HCT116 (cell line): ENCODE results near the gene RNU2-63P. TPM values are rescaled to one million over a fixed set of nuclear protein-coding genes. Genes with fewer than 3 reads are reported as not detected.

ENCODE experiments used
- ATAC-seq: fragments of 200-7000 bp; cut with Tn5 transposase; 2 replicates; pipeline ENCODE4 v1.9.1; 2020; ENCODE audit warnings: mild to moderate bottlenecking, moderate library complexity
- BruUV-seq: library from RNA; stranded (reverse); fragments of 400-500 nt; replicated peaks from 2 replicates; lab custom pipeline; 2021; lab: Mats Ljungman, UMichigan
- CTCF ChIA-PET: fragments of 300-600 bp; sonication (Branson Sonifier 250); formaldehyde crosslinking; loops from one replicate; lab custom pipeline; 2021; ENCODE audit warnings: antibody characterized with exemption; lab: Charles Lee
- POLR2A ChIA-PET: fragments of 300-600, 350-600 bp; sonication (Branson Sonifier 250); formaldehyde crosslinking; loops from one replicate; lab custom pipeline; 2021; ENCODE audit warnings: antibody characterized with exemption; lab: Charles Lee
- RAD21 ChIA-PET, 2 experiments: fragments of 300-600 bp; sonication (Branson Sonifier 250); formaldehyde crosslinking; loops; one replicate each; lab custom pipeline; 2023; ENCODE audit warnings: low total read pairs in 2 of 2; ENCODE audit not compliant: uncharacterized antibody in 2 of 2, unreplicated experiment in 2 of 2, low non-redundant PET in 1 of 2; lab: Charles Lee
- DNase-seq: peaks from one replicate; pipeline ENCODE4 v3.0.0-alpha.2; 2010; ENCODE audit warnings: low read depth, low spot score
- H2AFZ ChIP-seq: fragments of 200-600 bp; shearing (Covaris generic), sonication (generic); 2 replicates; pipeline ENCODE4 v1.6.1; 2017; ENCODE audit warnings: low read depth, mixed run types, mixed read lengths, antibody characterized with exemption, low read length; ENCODE audit not compliant: poor library complexity, severe bottlenecking
- H3K27ac ChIP-seq: 2 replicates; pipeline ENCODE4 v1.5.1; 2012; ENCODE audit warnings: low read depth, low read length
- H3K27me3 ChIP-seq: fragments of 200-600 bp; sonication (generic); 2 replicates; pipeline ENCODE4 v1.6.1; 2016; ENCODE audit warnings: mixed run types, low read length, mixed read lengths; ENCODE audit not compliant: insufficient read depth
- H3K36me3 ChIP-seq, 2 experiments: fragments of 200-500 bp in 1 of 2; fragments of 200-600 bp in 1 of 2; sonication (Bioruptor generic) in 1 of 2; sonication (generic) in 1 of 2; 2 replicates each; pipeline versions ENCODE4 v1.5.1 to v1.6.1; 2014 to 2016; ENCODE audit warnings: low read length in 2 of 2, inconsistent platforms in 1 of 2, mixed read lengths in 1 of 2, mixed run types in 1 of 2; ENCODE audit not compliant: insufficient read depth in 2 of 2, control insufficient read depth in 1 of 2
- H3K4me1 ChIP-seq, 2 experiments: fragments of 200-600 bp in 1 of 2; sonication (generic) in 1 of 2; 2 replicates each; pipeline versions ENCODE4 v1.5.1 to v1.6.1; 2012 to 2017; ENCODE audit warnings: low read length in 2 of 2, inconsistent platforms in 1 of 2, mild to moderate bottlenecking in 1 of 2, mixed read lengths in 1 of 2, mixed run types in 1 of 2, moderate library complexity in 1 of 2; ENCODE audit not compliant: insufficient read depth in 2 of 2, control insufficient read depth in 1 of 2
- H3K4me2 ChIP-seq: fragments of 200-600 bp; sonication (generic); 2 replicates; pipeline ENCODE4 v1.6.1; 2017; ENCODE audit warnings: mixed run types, low read length, mixed read lengths
- H3K4me3 ChIP-seq, 2 experiments: fragments of 200-600 bp in 1 of 2; sonication (generic) in 1 of 2; replicated peaks in 1 of 2; 2 replicates each; pipeline ENCODE4 v1.5.1; 2011 to 2016; ENCODE audit warnings: low read length in 2 of 2, control low read depth in 1 of 2, low read depth in 1 of 2, mild to moderate bottlenecking in 1 of 2, mixed read lengths in 1 of 2, mixed run types in 1 of 2
- H3K79me2 ChIP-seq: fragments of 200-600 bp; sonication (generic); 2 replicates; pipeline ENCODE4 v1.6.1; 2017; ENCODE audit warnings: mild to moderate bottlenecking, mixed run types, low read length, moderate library complexity, mixed read lengths; ENCODE audit not compliant: insufficient read depth
- H3K9ac ChIP-seq: fragments of 200-600 bp; sonication (generic); 2 replicates; pipeline ENCODE4 v1.6.1; 2016; ENCODE audit warnings: low read length, mixed read lengths
- H3K9me2 ChIP-seq: fragments of 200-600 bp; sonication (generic), shearing (Covaris generic); 2 replicates; pipeline ENCODE4 v1.6.1; 2017; ENCODE audit warnings: mixed run types, mild to moderate bottlenecking, moderate library complexity; ENCODE audit not compliant: insufficient read depth
- H3K9me3 ChIP-seq, 2 experiments: fragments of 200-500 bp in 1 of 2; fragments of 200-600 bp in 1 of 2; sonication (Bioruptor generic) in 1 of 2; sonication (generic) in 1 of 2; 2 replicates each; pipeline ENCODE4 v1.6.1; 2014 to 2017; ENCODE audit warnings: low read length in 2 of 2, mixed read lengths in 2 of 2, inconsistent platforms in 1 of 2, low read depth in 1 of 2, mild to moderate bottlenecking in 1 of 2, mixed run types in 1 of 2, moderate library complexity in 1 of 2; ENCODE audit not compliant: control insufficient read depth in 1 of 2, insufficient read depth in 1 of 2
- H4K20me1 ChIP-seq: fragments of 200-600 bp; sonication (generic), shearing (Covaris generic); 2 replicates; pipeline ENCODE4 v1.6.1; 2017; ENCODE audit warnings: mixed run types, mild to moderate bottlenecking, moderate library complexity; ENCODE audit not compliant: insufficient read depth
- CBX3 ChIP-seq: IDR thresholded peaks from 2 replicates; pipeline ENCODE4 v1.6.1; 2012; ENCODE audit warnings: low read depth
- CEBPB ChIP-seq: IDR thresholded peaks from 2 replicates; pipeline ENCODE4 v1.6.1; 2012; ENCODE audit warnings: low read depth
- EGR1 ChIP-seq: IDR thresholded peaks from 2 replicates; pipeline ENCODE4 v1.6.1; 2012; ENCODE audit warnings: low read depth
- ELF1 ChIP-seq: IDR thresholded peaks from 2 replicates; pipeline ENCODE4 v1.6.1; 2012; ENCODE audit warnings: low read depth, borderline replicate concordance
- EZH2 ChIP-seq: fragments of 200-600 bp; sonication (generic); IDR thresholded peaks from 2 replicates; pipeline ENCODE4 v1.6.1; 2017; ENCODE audit warnings: antibody characterized with exemption, mixed run types
- EZH2phosphoT487 ChIP-seq: fragments of 200-600 bp; IDR thresholded peaks from 2 replicates; pipeline ENCODE4 v1.6.1; 2018; ENCODE audit warnings: antibody characterized with exemption, borderline replicate concordance
- JUND ChIP-seq: IDR thresholded peaks from 2 replicates; pipeline ENCODE4 v1.6.1; 2012
- MAX ChIP-seq: IDR thresholded peaks from 2 replicates; pipeline ENCODE4 v1.6.1; 2012
- POLR2A ChIP-seq: IDR thresholded peaks from 2 replicates; pipeline ENCODE4 v1.7.0; 2011; ENCODE audit warnings: borderline replicate concordance; ENCODE audit not compliant: insufficient read depth, insufficient read length; ENCODE audit errors: extremely low read depth
- RAD21 ChIP-seq: IDR thresholded peaks from 2 replicates; pipeline ENCODE4 v1.6.1; 2012; ENCODE audit warnings: low read depth, mild to moderate bottlenecking
- SIN3A ChIP-seq: IDR thresholded peaks from 2 replicates; pipeline ENCODE4 v1.6.1; 2012; ENCODE audit warnings: low read depth
- SP1 ChIP-seq: IDR thresholded peaks from 2 replicates; pipeline ENCODE4 v1.6.1; 2012; ENCODE audit warnings: low read depth
- SRF ChIP-seq: IDR thresholded peaks from 2 replicates; pipeline ENCODE4 v1.6.1; 2012; ENCODE audit warnings: low read depth
- TCF7L2 ChIP-seq: IDR thresholded peaks from 2 replicates; pipeline ENCODE4 v1.7.0; 2011; ENCODE audit warnings: borderline replicate concordance, inconsistent platforms; ENCODE audit not compliant: insufficient read depth, insufficient read length; ENCODE audit errors: extremely low read depth
- YY1 ChIP-seq: IDR thresholded peaks from 2 replicates; pipeline ENCODE4 v1.6.1; 2011; ENCODE audit warnings: low read length, low read depth, moderate library complexity, mild to moderate bottlenecking; ENCODE audit not compliant: insufficient replicate concordance; ENCODE audit errors: extremely low read depth
- ZNF274 ChIP-seq: fragments of 200-500 bp; sonication (Bioruptor generic); IDR thresholded peaks from 2 replicates; pipeline ENCODE4 v1.6.1; 2014; ENCODE audit warnings: mild to moderate bottlenecking, low read depth, low read length, inconsistent platforms
- intact Hi-C: fragments of 100-400 bp; cut with micrococcal nuclease; formaldehyde crosslinking; loops from 2 replicates; pipeline ENCODE4 v1.10.0; 2022
- total RNA-seq: library from RNA; stranded (reverse); gene quantifications from one replicate; pipeline ENCODE4 v1.2.1, GENCODE V29; 2021; ENCODE audit not compliant: unreplicated experiment
- TF ChIP-seq, protein P1 (sequence below): IDR thresholded peaks from 2 replicates; pipeline ENCODE4 v1.6.1; 2012; ENCODE audit warnings: low read depth

RNU2-63P gene
- total RNA-seq, 1 experiment from 2014 or later, result 7.4 TPM

DNA sequence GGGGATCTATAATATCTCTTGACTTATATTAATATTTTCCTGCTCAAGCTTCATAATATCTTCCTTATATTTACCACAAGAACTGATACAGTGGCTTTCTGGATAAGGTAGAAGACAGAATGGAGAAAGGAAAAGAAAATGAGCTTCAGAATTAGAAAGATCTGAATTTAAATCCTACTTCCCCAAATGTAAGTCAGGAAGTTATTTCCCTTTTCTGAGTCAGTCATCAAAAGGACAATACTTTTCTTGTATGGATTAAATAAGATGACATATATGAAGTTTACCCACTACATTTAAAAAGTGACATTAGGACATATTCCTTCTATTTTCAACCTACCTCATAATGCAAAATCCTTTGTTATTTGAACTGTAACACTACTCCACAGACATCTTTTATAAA is 20.3 kb upstream of the RNU2-63P start:
- no peak for ATAC-seq
- peaks cover 0 to 11% of the 10 kb centered on the region in 2 experiments; a peak in 2 of 4 replicates for H3K4me1 ChIP-seq
- intact Hi-C loops, result no loop called here
- no peak overlapping the region for H3K27ac ChIP-seq
- DNase-seq, result no peak
- no peaks in the 10 kb centered on the region for H3K79me2 ChIP-seq
- no peaks in the 10 kb centered on the region for H3K27me3 ChIP-seq
- no TSS peak for BruUV-seq
- no peaks in the 10 kb centered on the region for H3K9me3 ChIP-seq
- H3K9ac ChIP-seq, result no peak overlapping the region
- no peak overlapping the region for H2AFZ ChIP-seq
- CTCF ChIA-PET, result no interaction called here
- TF ChIP-seq, protein P1, sequence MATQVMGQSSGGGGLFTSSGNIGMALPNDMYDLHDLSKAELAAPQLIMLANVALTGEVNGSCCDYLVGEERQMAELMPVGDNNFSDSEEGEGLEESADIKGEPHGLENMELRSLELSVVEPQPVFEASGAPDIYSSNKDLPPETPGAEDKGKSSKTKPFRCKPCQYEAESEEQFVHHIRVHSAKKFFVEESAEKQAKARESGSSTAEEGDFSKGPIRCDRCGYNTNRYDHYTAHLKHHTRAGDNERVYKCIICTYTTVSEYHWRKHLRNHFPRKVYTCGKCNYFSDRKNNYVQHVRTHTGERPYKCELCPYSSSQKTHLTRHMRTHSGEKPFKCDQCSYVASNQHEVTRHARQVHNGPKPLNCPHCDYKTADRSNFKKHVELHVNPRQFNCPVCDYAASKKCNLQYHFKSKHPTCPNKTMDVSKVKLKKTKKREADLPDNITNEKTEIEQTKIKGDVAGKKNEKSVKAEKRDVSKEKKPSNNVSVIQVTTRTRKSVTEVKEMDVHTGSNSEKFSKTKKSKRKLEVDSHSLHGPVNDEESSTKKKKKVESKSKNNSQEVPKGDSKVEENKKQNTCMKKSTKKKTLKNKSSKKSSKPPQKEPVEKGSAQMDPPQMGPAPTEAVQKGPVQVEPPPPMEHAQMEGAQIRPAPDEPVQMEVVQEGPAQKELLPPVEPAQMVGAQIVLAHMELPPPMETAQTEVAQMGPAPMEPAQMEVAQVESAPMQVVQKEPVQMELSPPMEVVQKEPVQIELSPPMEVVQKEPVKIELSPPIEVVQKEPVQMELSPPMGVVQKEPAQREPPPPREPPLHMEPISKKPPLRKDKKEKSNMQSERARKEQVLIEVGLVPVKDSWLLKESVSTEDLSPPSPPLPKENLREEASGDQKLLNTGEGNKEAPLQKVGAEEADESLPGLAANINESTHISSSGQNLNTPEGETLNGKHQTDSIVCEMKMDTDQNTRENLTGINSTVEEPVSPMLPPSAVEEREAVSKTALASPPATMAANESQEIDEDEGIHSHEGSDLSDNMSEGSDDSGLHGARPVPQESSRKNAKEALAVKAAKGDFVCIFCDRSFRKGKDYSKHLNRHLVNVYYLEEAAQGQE, result no peak
- TF ChIP-seq CBX3 (no peak), EZH2 (no peak), TCF7L2 (no peak), MAX (no peak), EZH2phosphoT487 (no peak), EGR1 (no peak), SRF (no peak), CEBPB (no peak), SIN3A (no peak), SP1 (no peak), YY1 (no peak), POLR2A (no peak), ZNF274 (no peak), JUND (no peak), RAD21 (no peak), ELF1 (no peak)
- RAD21 ChIA-PET, result no interaction called here
- POLR2A ChIA-PET, result interaction anchor here (1.8 kb wide), 1 partner anchor 20 kb away, joined by 9 read pairs; the partner anchor contains the start of gene RNU2-63P
- no peaks in the 10 kb centered on the region for H4K20me1 ChIP-seq
- H3K9me2 ChIP-seq, result no peaks in the 10 kb centered on the region
- H3K4me3 ChIP-seq, result no peak overlapping the region
- no peaks in the 10 kb centered on the region for H3K36me3 ChIP-seq
- no peak overlapping the region for H3K4me2 ChIP-seq
